ENCODE results near the gene RAB7A. TPM values are rescaled to one million over a fixed set of nuclear protein-coding genes. Genes with fewer than 3 reads are reported as not detected.
A peak's percentile ranks its signal among the peaks of the same experiment; 100 is the strongest.

The RAB7A gene
- total and polyA plus RNA-seq, 3 experiments from 2014 or later = 206 to 285 (median 260) TPM

GRCh38 chr3:128760042-128760441 lies 34.1 kb downstream of the RAB7A start:
- Histone ChIP-seq H3K4me1 (ENCODE audit: insufficient read depth, low read length) (peaks cover 13% of the 10 kb centered on the region), H3K4me3 (ENCODE audit: low read length) (no peak overlapping the region), H3K27ac (ENCODE audit: low read depth, low read length) (no peak overlapping the region), H3K27me3 (ENCODE audit: insufficient read depth, low read length, poor library complexity, severe bottlenecking) (no peaks in the 10 kb centered on the region), H3K9me3 (ENCODE audit: low read length) (no peaks in the 10 kb centered on the region), H3K36me3 (ENCODE audit: insufficient read depth, low read length) (no peaks in the 10 kb centered on the region)
- H3K36me3 Mint-ChIP-seq = peaks cover 0 to 17% (median 2%) of the 10 kb centered on the region in 3 donors
- POLR2A ChIA-PET = no interaction called here
- H3K27ac Mint-ChIP-seq = peak overlapping the region in 6 of 8 donors; percentile 25 to 87 (median 73)
- CTCF ChIA-PET = interaction anchor here (2.5 kb wide), 1 partner anchor 28 kb away, joined by 8 read pairs; no protein-coding TSS in a partner anchor
- DNase-seq = no peak
- no peaks in the 10 kb centered on the region for H3K27me3 Mint-ChIP-seq
- H3K9me3 Mint-ChIP-seq = no peaks in the 10 kb centered on the region
- H3K4me1 Mint-ChIP-seq = peaks cover 55 to 77% (median 72%) of the 10 kb centered on the region in 3 donors
- peak overlapping the region in 1 of 7 donors; percentile 64 for H3K4me3 Mint-ChIP-seq

DNA sequence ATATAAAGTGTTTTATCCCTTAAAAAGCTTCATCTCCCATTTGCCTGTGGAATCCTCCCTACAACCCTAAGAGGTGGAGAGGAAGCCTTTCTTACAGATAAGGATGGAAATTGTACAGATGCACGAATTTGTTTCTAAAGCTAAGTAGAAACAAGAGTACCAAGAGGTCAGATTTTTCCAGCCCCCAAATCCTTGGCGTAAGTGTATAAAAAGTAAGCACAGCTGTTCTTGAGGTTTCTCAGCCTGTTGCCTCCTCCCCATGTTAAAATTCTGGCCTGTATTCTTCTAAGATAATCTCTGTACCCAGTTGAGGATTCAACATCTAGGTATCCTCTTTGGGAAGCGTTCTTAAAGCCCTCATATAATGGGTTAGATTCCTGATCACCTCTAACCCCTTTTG lies 34.9 kb downstream of the RAB7A start:
- H3K27me3 ChIP-seq (ENCODE audit: insufficient read depth, low read length, poor library complexity, severe bottlenecking) = no peaks in the 10 kb centered on the region
- Mint-ChIP-seq H3K4me1 (peaks cover 58 to 81% (median 76%) of the 10 kb centered on the region in 3 donors), H3K27ac (peak overlapping the region in 5 of 8 donors; percentile 3 to 80 (median 36)), H3K9me3 (no peaks in the 10 kb centered on the region), H3K4me3 (peak overlapping the region in 1 of 7 donors; percentile 17), H3K27me3 (no peaks in the 10 kb centered on the region), H3K36me3 (peaks cover 0 to 19% (median 6%) of the 10 kb centered on the region in 3 donors)
- H3K27ac ChIP-seq (ENCODE audit: low read depth, low read length) = no peak overlapping the region
- peaks cover 13% of the 10 kb centered on the region for H3K4me1 ChIP-seq (ENCODE audit: insufficient read depth, low read length)
- no peak for DNase-seq
- H3K36me3 ChIP-seq (ENCODE audit: insufficient read depth, low read length) = no peaks in the 10 kb centered on the region
- H3K9me3 ChIP-seq (ENCODE audit: low read length) = no peaks in the 10 kb centered on the region
- no peak overlapping the region for H3K4me3 ChIP-seq (ENCODE audit: low read length)
- ChIA-PET CTCF (no interaction called here), POLR2A (no interaction called here)

DNA sequence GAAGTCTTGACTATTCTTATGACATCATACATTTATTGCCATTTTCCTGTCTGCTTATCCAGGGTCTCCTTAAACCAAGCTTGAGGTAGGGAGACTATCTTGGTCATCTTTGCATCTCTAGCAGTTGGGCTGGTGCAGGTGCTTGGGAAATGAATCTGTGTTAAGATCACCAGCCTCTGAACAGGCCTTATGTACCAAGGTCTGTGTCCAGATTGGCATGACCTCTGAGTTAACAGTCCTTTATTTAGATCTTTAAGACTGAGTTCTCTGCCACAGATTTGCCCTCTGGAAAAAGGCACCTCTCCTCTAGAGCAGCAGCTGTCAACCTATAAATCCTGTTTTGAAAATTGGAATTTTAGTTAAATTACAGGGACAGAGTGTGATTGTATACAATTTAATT lies 35.4 kb downstream of the RAB7A start:
- Mint-ChIP-seq H3K27ac (peak overlapping the region in 5 of 8 donors; percentile 8 to 65 (median 33)), H3K9me3 (no peaks in the 10 kb centered on the region), H3K4me1 (peaks cover 62 to 86% (median 81%) of the 10 kb centered on the region in 3 donors), H3K36me3 (peaks cover 0 to 19% (median 6%) of the 10 kb centered on the region in 3 donors), H3K27me3 (no peaks in the 10 kb centered on the region), H3K4me3 (no peak overlapping the region)
- no peaks in the 10 kb centered on the region for H3K27me3 ChIP-seq (ENCODE audit: insufficient read depth, low read length, poor library complexity, severe bottlenecking)
- no peak overlapping the region for H3K27ac ChIP-seq (ENCODE audit: low read depth, low read length)
- H3K4me3 ChIP-seq (ENCODE audit: low read length) = no peak overlapping the region
- H3K4me1 ChIP-seq (ENCODE audit: insufficient read depth, low read length) = peaks cover 17% of the 10 kb centered on the region
- POLR2A ChIA-PET = no interaction called here
- no peak for DNase-seq
- no peaks in the 10 kb centered on the region for H3K9me3 ChIP-seq (ENCODE audit: low read length)
- no peaks in the 10 kb centered on the region for H3K36me3 ChIP-seq (ENCODE audit: insufficient read depth, low read length)
- CTCF ChIA-PET = no interaction called here

DNA sequence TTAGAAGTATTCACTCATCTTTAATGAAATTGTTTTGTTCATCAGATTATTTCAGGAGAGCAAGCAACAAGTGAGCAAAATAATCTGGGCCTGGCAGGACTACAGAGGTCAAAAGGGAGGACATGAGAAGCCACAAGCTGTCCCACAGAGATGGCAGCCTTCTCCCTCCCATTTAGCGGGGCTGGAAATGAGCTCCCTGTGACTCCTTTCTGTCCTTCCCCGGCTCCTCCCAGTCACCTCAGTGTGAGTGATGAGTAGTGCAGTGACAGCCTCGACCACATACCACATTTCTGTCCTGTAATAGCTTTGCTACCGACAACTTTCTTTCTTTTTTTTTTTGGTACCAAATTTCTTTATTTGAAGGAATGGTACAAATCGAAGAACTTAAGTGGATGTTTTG lies 38.0 kb downstream of the RAB7A start:
- Histone ChIP-seq H3K27me3 (ENCODE audit: insufficient read depth, low read length, poor library complexity, severe bottlenecking) (no peaks in the 10 kb centered on the region), H3K27ac (ENCODE audit: low read depth, low read length) (no peak overlapping the region), H3K4me3 (ENCODE audit: low read length) (no peak overlapping the region), H3K4me1 (ENCODE audit: insufficient read depth, low read length) (peaks cover 37% of the 10 kb centered on the region), H3K36me3 (ENCODE audit: insufficient read depth, low read length) (no peaks in the 10 kb centered on the region), H3K9me3 (ENCODE audit: low read length) (no peaks in the 10 kb centered on the region)
- peak overlapping the region in 1 of 7 donors; percentile 12 for H3K4me3 Mint-ChIP-seq
- POLR2A ChIA-PET = no interaction called here
- H3K27me3 Mint-ChIP-seq = no peaks in the 10 kb centered on the region
- no peaks in the 10 kb centered on the region for H3K9me3 Mint-ChIP-seq
- DNase-seq = no peak
- peaks cover 0 to 20% (median 4%) of the 10 kb centered on the region in 3 donors for H3K36me3 Mint-ChIP-seq
- CTCF ChIA-PET = interaction anchor here (0.8 to 1.2 kb wide), 2 partner anchors 15 to 24 kb away, joined by 3 read pairs; no protein-coding TSS in a partner anchor
- H3K27ac Mint-ChIP-seq = peak overlapping the region in 4 of 8 donors; percentile 58 to 88 (median 72)
- peaks cover 77 to 96% (median 95%) of the 10 kb centered on the region in 3 donors for H3K4me1 Mint-ChIP-seq

- H3K9me3 Mint-ChIP-seq = no peaks in the 10 kb centered on the region
- Histone ChIP-seq H3K27ac (ENCODE audit: low read depth, low read length) (no peak overlapping the region), H3K27me3 (ENCODE audit: insufficient read depth, low read length, poor library complexity, severe bottlenecking) (no peaks in the 10 kb centered on the region), H3K36me3 (ENCODE audit: insufficient read depth, low read length) (no peaks in the 10 kb centered on the region), H3K4me1 (ENCODE audit: insufficient read depth, low read length) (peaks cover 40% of the 10 kb centered on the region), H3K4me3 (ENCODE audit: low read length) (no peak overlapping the region), H3K9me3 (ENCODE audit: low read length) (no peaks in the 10 kb centered on the region)
- CTCF ChIA-PET = interaction anchor here (1.2 kb wide), 1 partner anchor 14 kb away, joined by 3 read pairs; no protein-coding TSS in a partner anchor
- peaks cover 76 to 96% (median 95%) of the 10 kb centered on the region in 3 donors for H3K4me1 Mint-ChIP-seq
- DNase-seq = no peak
- peak overlapping the region in 1 of 7 donors; percentile 7 for H3K4me3 Mint-ChIP-seq
- H3K36me3 Mint-ChIP-seq = peaks cover 0 to 20% (median 4%) of the 10 kb centered on the region in 3 donors
- POLR2A ChIA-PET = no interaction called here
- peak overlapping the region in 2 of 8 donors; percentile 23 to 25 for H3K27ac Mint-ChIP-seq
- no peaks in the 10 kb centered on the region for H3K27me3 Mint-ChIP-seq
Measured at GRCh38 chr3:128764863-128765262, 38.9 kb downstream of the RAB7A start.

- Histone ChIP-seq H3K36me3 (ENCODE audit: insufficient read depth, low read length) (no peaks in the 10 kb centered on the region), H3K9me3 (ENCODE audit: low read length) (no peaks in the 10 kb centered on the region), H3K27me3 (ENCODE audit: insufficient read depth, low read length, poor library complexity, severe bottlenecking) (no peaks in the 10 kb centered on the region), H3K27ac (ENCODE audit: low read depth, low read length) (no peak overlapping the region), H3K4me1 (ENCODE audit: insufficient read depth, low read length) (peaks cover 40% of the 10 kb centered on the region), H3K4me3 (ENCODE audit: low read length) (no peak overlapping the region)
- H3K27me3 Mint-ChIP-seq = no peaks in the 10 kb centered on the region
- H3K9me3 Mint-ChIP-seq = no peaks in the 10 kb centered on the region
- H3K27ac Mint-ChIP-seq = peak overlapping the region; percentile 8 to 91 (median 32)
- H3K4me3 Mint-ChIP-seq = peak overlapping the region in 5 of 7 donors; percentile 7 to 68 (median 46)
- CTCF ChIA-PET = interaction anchor here (1.2 to 1.5 kb wide), 2 partner anchors 27 to 29 kb away, joined by 3 read pairs; no protein-coding TSS in a partner anchor
- DNase-seq = no peak
- POLR2A ChIA-PET = no interaction called here
- peaks cover 2 to 20% (median 5%) of the 10 kb centered on the region in 3 donors for H3K36me3 Mint-ChIP-seq
- peaks cover 70 to 95% (median 94%) of the 10 kb centered on the region in 3 donors for H3K4me1 Mint-ChIP-seq
Measured at GRCh38 chr3:128767094-128767750, 41.2 kb downstream of the RAB7A start.

DNA sequence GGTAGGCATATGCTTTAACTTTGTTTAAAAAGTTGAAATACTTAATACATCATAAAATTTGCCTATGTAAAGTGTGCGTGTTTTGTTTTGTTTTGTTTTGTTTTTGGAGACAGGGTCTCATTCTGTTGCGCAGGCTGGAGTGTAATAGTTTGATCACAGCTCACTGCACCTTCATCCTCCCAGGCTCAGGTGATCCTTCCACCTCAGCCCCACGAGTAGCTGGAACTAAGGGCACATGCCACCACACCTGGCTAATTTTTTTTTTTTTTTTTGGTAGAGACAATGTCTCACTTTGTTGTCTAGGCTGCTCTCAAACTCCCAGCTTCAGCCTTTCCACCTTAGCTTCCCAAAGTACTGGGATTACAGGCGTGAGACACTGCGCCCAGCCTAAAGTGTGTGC lies 42.5 kb downstream of the RAB7A start:
- peak overlapping the region in 2 of 7 donors; percentile 13 to 23 for H3K4me3 Mint-ChIP-seq
- peaks cover 67 to 92% (median 90%) of the 10 kb centered on the region in 3 donors for H3K4me1 Mint-ChIP-seq
- H3K27me3 Mint-ChIP-seq = no peaks in the 10 kb centered on the region
- ChIA-PET CTCF (interaction anchor here (1.1 to 1.5 kb wide), 2 partner anchors 31 to 32 kb away, joined by 3 read pairs; no protein-coding TSS in a partner anchor), POLR2A (no interaction called here)
- H3K4me3 ChIP-seq (ENCODE audit: low read length) = no peak overlapping the region
- H3K27ac Mint-ChIP-seq = peak overlapping the region in 4 of 8 donors; percentile 16 to 74 (median 50)
- no peaks in the 10 kb centered on the region for H3K9me3 ChIP-seq (ENCODE audit: low read length)
- H3K36me3 ChIP-seq (ENCODE audit: insufficient read depth, low read length) = no peaks in the 10 kb centered on the region
- no peak for DNase-seq
- peaks cover 40% of the 10 kb centered on the region for H3K4me1 ChIP-seq (ENCODE audit: insufficient read depth, low read length)
- H3K27ac ChIP-seq (ENCODE audit: low read depth, low read length) = no peak overlapping the region
- H3K9me3 Mint-ChIP-seq = no peaks in the 10 kb centered on the region
- H3K36me3 Mint-ChIP-seq = peaks cover 5 to 24% (median 8%) of the 10 kb centered on the region in 3 donors
- H3K27me3 ChIP-seq (ENCODE audit: insufficient read depth, low read length, poor library complexity, severe bottlenecking) = no peaks in the 10 kb centered on the region

DNA sequence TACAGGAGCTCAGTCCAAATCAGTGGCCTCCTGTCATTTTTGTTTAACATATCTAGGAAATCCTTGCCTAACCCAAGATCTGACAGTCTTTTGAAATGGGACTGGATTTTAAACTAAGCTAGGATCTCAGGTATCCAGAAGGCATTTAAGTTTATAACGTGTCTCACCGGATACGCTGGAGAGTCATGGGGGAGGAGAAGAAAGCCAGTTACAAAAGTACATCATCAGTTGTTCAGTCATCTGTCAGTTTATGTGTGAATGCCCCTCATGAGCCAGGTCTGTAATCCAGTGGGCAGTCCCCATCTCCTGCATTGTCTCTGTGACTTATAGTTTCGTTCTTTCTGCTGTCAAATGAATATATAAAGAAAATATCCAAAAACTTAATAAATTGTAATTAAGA lies 44.4 kb downstream of the RAB7A start:
- H3K4me3 ChIP-seq (ENCODE audit: low read length) = no peak overlapping the region
- POLR2A ChIA-PET = interaction anchor here (0.6 to 0.7 kb wide), 3 partner anchors 10 to 31 kb away, joined by 3 to 7 read pairs (median 5); no protein-coding TSS in a partner anchor

More for the DNA sequence above, 44.4 kb downstream of the RAB7A start:
- CTCF ChIA-PET = no interaction called here
- Histone ChIP-seq H3K9me3 (ENCODE audit: low read length) (no peaks in the 10 kb centered on the region), H3K27me3 (ENCODE audit: insufficient read depth, low read length, poor library complexity, severe bottlenecking) (no peaks in the 10 kb centered on the region), H3K36me3 (ENCODE audit: insufficient read depth, low read length) (no peaks in the 10 kb centered on the region), H3K4me1 (ENCODE audit: insufficient read depth, low read length) (peaks cover 45% of the 10 kb centered on the region), H3K27ac (ENCODE audit: low read depth, low read length) (no peak overlapping the region)
- Mint-ChIP-seq H3K9me3 (no peaks in the 10 kb centered on the region), H3K4me3 (peak overlapping the region in 1 of 7 donors; percentile 8), H3K27me3 (no peaks in the 10 kb centered on the region), H3K27ac (peak overlapping the region in 3 of 8 donors; percentile 5 to 83 (median 72)), H3K36me3 (peaks cover 5 to 15% (median 8%) of the 10 kb centered on the region in 3 donors), H3K4me1 (peaks cover 67 to 86% (median 82%) of the 10 kb centered on the region in 3 donors)
- no peak for DNase-seq

Measured in CD8-positive, alpha-beta memory T cell (primary cell).